ENCODE results near the gene MACC1. TPM values are rescaled to one million over a fixed set of nuclear protein-coding genes. Genes with fewer than 3 reads are reported as not detected.

The MACC1 gene
- total RNA-seq, 1 donor from 2014 or later = 0.12 TPM

- DNase-seq (ENCODE audit: low read depth, low spot score) = no peak
- peaks cover 9% of the 10 kb centered on the region for H3K9me3 Mint-ChIP-seq
- no peak overlapping the region for H3K4me3 Mint-ChIP-seq
- H3K27ac Mint-ChIP-seq (ENCODE audit: unreplicated experiment) = no peak overlapping the region
- no peak for TF ChIP-seq CTCF (conservative IDR thresholded peaks at IDR 0.05)
- no peaks in the 10 kb centered on the region for H3K36me3 Mint-ChIP-seq (ENCODE audit: low read depth)
- H3K4me1 Mint-ChIP-seq = peaks cover 8% of the 10 kb centered on the region
- no peaks in the 10 kb centered on the region for H3K27me3 Mint-ChIP-seq (ENCODE audit: low read depth)
These were observed 34.1 kb downstream of the MACC1 start for GRCh38 chr7:20183086-20183485.

GRCh38 chr7:20176578-20177242, 40.5 kb downstream of the MACC1 start:
- TF ChIP-seq CTCF (conservative IDR thresholded peaks at IDR 0.05) = no peak
- no peaks in the 10 kb centered on the region for H3K9me3 Mint-ChIP-seq
- no peaks in the 10 kb centered on the region for H3K27me3 Mint-ChIP-seq (ENCODE audit: low read depth)
- H3K27ac Mint-ChIP-seq (ENCODE audit: unreplicated experiment) = no peak overlapping the region
- H3K4me3 Mint-ChIP-seq = no peak overlapping the region
- H3K4me1 Mint-ChIP-seq = no peaks in the 10 kb centered on the region
- no peaks in the 10 kb centered on the region for H3K36me3 Mint-ChIP-seq (ENCODE audit: low read depth)
- DNase-seq (ENCODE audit: low read depth, low spot score) = no peak

- no peak overlapping the region for H3K4me3 Mint-ChIP-seq
- no peak for DNase-seq (ENCODE audit: low read depth, low spot score)
- H3K9me3 Mint-ChIP-seq = peaks cover 2% of the 10 kb centered on the region
- H3K36me3 Mint-ChIP-seq (ENCODE audit: low read depth) = no peaks in the 10 kb centered on the region
- no peaks in the 10 kb centered on the region for H3K27me3 Mint-ChIP-seq (ENCODE audit: low read depth)
- H3K27ac Mint-ChIP-seq (ENCODE audit: unreplicated experiment) = peak overlapping the region; percentile 12
- no peak for TF ChIP-seq CTCF (conservative IDR thresholded peaks at IDR 0.05)
- no peaks in the 10 kb centered on the region for H3K4me1 Mint-ChIP-seq
These were observed 43.4 kb downstream of the MACC1 start for GRCh38 chr7:20173828-20174227.

- peak; percentile 56 for DNase-seq (ENCODE audit: low read depth, low spot score)
- Mint-ChIP-seq H3K4me3 (no peak overlapping the region), H3K4me1 (no peaks in the 10 kb centered on the region), H3K9me3 (peaks cover 2% of the 10 kb centered on the region), H3K27ac (ENCODE audit: unreplicated experiment) (no peak overlapping the region), H3K36me3 (ENCODE audit: low read depth) (no peaks in the 10 kb centered on the region), H3K27me3 (ENCODE audit: low read depth) (no peaks in the 10 kb centered on the region)
- peak; percentile 69 for TF ChIP-seq CTCF (conservative IDR thresholded peaks at IDR 0.05)
These were observed 44.3 kb downstream of the MACC1 start for GRCh38 chr7:20172736-20173334.

GRCh38 chr7:20170633-20171032, 46.6 kb downstream of the MACC1 start:
- H3K9me3 Mint-ChIP-seq = peaks cover 2% of the 10 kb centered on the region
- H3K36me3 Mint-ChIP-seq (ENCODE audit: low read depth) = no peaks in the 10 kb centered on the region

More at GRCh38 chr7:20170633-20171032, 46.6 kb downstream of the MACC1 start:
- H3K27ac Mint-ChIP-seq (ENCODE audit: unreplicated experiment) = no peak overlapping the region
- DNase-seq (ENCODE audit: low read depth, low spot score) = no peak
- H3K27me3 Mint-ChIP-seq (ENCODE audit: low read depth) = no peaks in the 10 kb centered on the region
- no peak for TF ChIP-seq CTCF (conservative IDR thresholded peaks at IDR 0.05)
- H3K4me1 Mint-ChIP-seq = no peaks in the 10 kb centered on the region
- no peak overlapping the region for H3K4me3 Mint-ChIP-seq

All from neural crest cell (in vitro differentiated cells).